A673 (cell line): ENCODE measurements around the gene LCN9.

Experiments used
- CTCF ChIP-seq: fragments of 300-800, 200-600 bp; sonication (generic); conservative IDR thresholded peaks from 2 replicates; pipeline ENCODE4 v1.5.1; 2017; ENCODE audit warnings: low read depth, mild to moderate bottlenecking, antibody characterized with exemption, low read length, moderate library complexity, mixed read lengths
- EZH2 ChIP-seq: fragments of 200-600 bp; sonication (generic); IDR thresholded peaks from 2 replicates; pipeline ENCODE4 v1.6.1; 2017; ENCODE audit warnings: borderline replicate concordance, low read depth, mild to moderate bottlenecking, mixed read lengths, antibody characterized with exemption, low read length; ENCODE audit not compliant: poor library complexity, severe bottlenecking

GRCh38 chr9:135615666-135616618 lies 47.2 kb upstream of the LCN9 start:
- TF ChIP-seq CTCF, result no peak
- TF ChIP-seq EZH2, result no peak
